ENCODE measurements around the gene WWOX. TPM values are rescaled to one million over a fixed set of nuclear protein-coding genes. Genes with fewer than 3 reads are reported as not detected.

WWOX gene
- total RNA-seq, 1 experiment from 2014 or later, result 15.6 TPM

- no peaks in the 10 kb centered on the region for H4K20me1 ChIP-seq (ENCODE audit: control insufficient read depth, insufficient read depth, insufficient read length)
- TF ChIP-seq, protein P1, sequence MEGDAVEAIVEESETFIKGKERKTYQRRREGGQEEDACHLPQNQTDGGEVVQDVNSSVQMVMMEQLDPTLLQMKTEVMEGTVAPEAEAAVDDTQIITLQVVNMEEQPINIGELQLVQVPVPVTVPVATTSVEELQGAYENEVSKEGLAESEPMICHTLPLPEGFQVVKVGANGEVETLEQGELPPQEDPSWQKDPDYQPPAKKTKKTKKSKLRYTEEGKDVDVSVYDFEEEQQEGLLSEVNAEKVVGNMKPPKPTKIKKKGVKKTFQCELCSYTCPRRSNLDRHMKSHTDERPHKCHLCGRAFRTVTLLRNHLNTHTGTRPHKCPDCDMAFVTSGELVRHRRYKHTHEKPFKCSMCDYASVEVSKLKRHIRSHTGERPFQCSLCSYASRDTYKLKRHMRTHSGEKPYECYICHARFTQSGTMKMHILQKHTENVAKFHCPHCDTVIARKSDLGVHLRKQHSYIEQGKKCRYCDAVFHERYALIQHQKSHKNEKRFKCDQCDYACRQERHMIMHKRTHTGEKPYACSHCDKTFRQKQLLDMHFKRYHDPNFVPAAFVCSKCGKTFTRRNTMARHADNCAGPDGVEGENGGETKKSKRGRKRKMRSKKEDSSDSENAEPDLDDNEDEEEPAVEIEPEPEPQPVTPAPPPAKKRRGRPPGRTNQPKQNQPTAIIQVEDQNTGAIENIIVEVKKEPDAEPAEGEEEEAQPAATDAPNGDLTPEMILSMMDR (conservative IDR thresholded peaks at IDR 0.05), result no peak
- no peak overlapping the region for H3K4ac ChIP-seq (ENCODE audit: low read depth, low read length)
- no peak overlapping the region for H4K8ac ChIP-seq (replicated peaks; ENCODE audit: insufficient read length, low read depth, low read length)
- no peak overlapping the region for H2AK5ac ChIP-seq (ENCODE audit: insufficient read length, low read length)
- H2BK120ac ChIP-seq (ENCODE audit: low read depth, low read length, poor library complexity, severe bottlenecking), result no peak overlapping the region
- Mint-ChIP-seq H3K36me3 (ENCODE audit: insufficient read depth in 1 of 3, low read depth in 3 of 3) (no peaks in the 10 kb centered on the region; a peak in 1 of 7 replicates), H3K4me1 (peaks cover 17 to 23% of the 10 kb centered on the region in 2 experiments), H3K9me3 (no peaks in the 10 kb centered on the region), H3K27ac (no peak overlapping the region), H3K4me3 (no peak overlapping the region), H3K27me3 (ENCODE audit: low read depth) (no peaks in the 10 kb centered on the region)
- H2BK5ac ChIP-seq (ENCODE audit: insufficient read length, low read length), result no peak overlapping the region
- no peak overlapping the region for H3T11ph ChIP-seq (ENCODE audit: low read length)
- H3K4me2 ChIP-seq (ENCODE audit: insufficient read depth, insufficient read length, low read length), result no peak overlapping the region
- H2AFZ ChIP-seq (ENCODE audit: low read length), result no peak overlapping the region
- H2BK20ac ChIP-seq (ENCODE audit: low read depth, low read length, poor library complexity, severe bottlenecking), result no peak overlapping the region
- WGBS (ENCODE audit: extremely low coverage, insufficient read length, low lambda C conversion rate), result no CpG with 5 or more reads among the region's 5 CpGs
- no peak overlapping the region for H3K56ac ChIP-seq (ENCODE audit: insufficient read length, low read depth, low read length)
- no peak overlapping the region for H3K23ac ChIP-seq (ENCODE audit: insufficient read length, low read depth, low read length)
- H3K79me1 ChIP-seq (ENCODE audit: insufficient read depth, low read depth, low read length, poor library complexity, severe bottlenecking), result no peaks in the 10 kb centered on the region
- H2BK12ac ChIP-seq (ENCODE audit: insufficient read length, low read depth, low read length), result no peak overlapping the region
- H3K79me2 ChIP-seq (ENCODE audit: insufficient read depth, low read length), result no peaks in the 10 kb centered on the region
- no peak overlapping the region for H3K9ac ChIP-seq (ENCODE audit: extremely low read depth, insufficient read length, low read length)
- H3K23me2 ChIP-seq (ENCODE audit: insufficient read length, low read depth, low read length, poor library complexity, severe bottlenecking), result no peaks in the 10 kb centered on the region
- H3K9me3 ChIP-seq (ENCODE audit: control insufficient read depth, low read depth, low read length), result no peaks in the 10 kb centered on the region
- DNase-seq, result no peak
- H4K5ac ChIP-seq (ENCODE audit: insufficient read length, low read depth, low read length), result no peak overlapping the region
- no peak overlapping the region for H3K27ac ChIP-seq (ENCODE audit: insufficient read length, low read depth, low read length)
- no peak overlapping the region for H3K14ac ChIP-seq (ENCODE audit: insufficient read depth, low read length)
- no peaks in the 10 kb centered on the region for H3K4me1 ChIP-seq (ENCODE audit: insufficient read depth, low read length)
- H3K18ac ChIP-seq (ENCODE audit: insufficient read length, low read depth, low read length), result no peak overlapping the region
- no peak overlapping the region for H4K91ac ChIP-seq (ENCODE audit: insufficient read length, low read depth, low read length)
- H3K27me3 ChIP-seq (ENCODE audit: insufficient read depth, low read length), result no peaks in the 10 kb centered on the region
- no peak overlapping the region for H2BK15ac ChIP-seq (ENCODE audit: low read depth, low read length)
Observed at GRCh38 chr16:78252757-78253156, 153.3 kb downstream of the WWOX start.
